Hepatocyte (in vitro differentiated cells): ENCODE measurements around the gene CPVL.

Experiments used
- EZH2phosphoT487 ChIP-seq: fragments of 200-600 bp; sonication (generic); IDR thresholded peaks from one replicate; pipeline ENCODE4 v1.6.1; 2018; ENCODE audit warnings: antibody characterized with exemption, mild to moderate bottlenecking, low read depth, moderate library complexity; ENCODE audit not compliant: unreplicated experiment, severe bottlenecking
- TF ChIP-seq, protein P1 (sequence below): fragments of 200-600 bp; sonication (generic); IDR thresholded peaks from 2 replicates; pipeline ENCODE4 v1.5.1; 2016; ENCODE audit warnings: antibody characterized with exemption, mild to moderate bottlenecking; ENCODE audit not compliant: poor library complexity

DNA sequence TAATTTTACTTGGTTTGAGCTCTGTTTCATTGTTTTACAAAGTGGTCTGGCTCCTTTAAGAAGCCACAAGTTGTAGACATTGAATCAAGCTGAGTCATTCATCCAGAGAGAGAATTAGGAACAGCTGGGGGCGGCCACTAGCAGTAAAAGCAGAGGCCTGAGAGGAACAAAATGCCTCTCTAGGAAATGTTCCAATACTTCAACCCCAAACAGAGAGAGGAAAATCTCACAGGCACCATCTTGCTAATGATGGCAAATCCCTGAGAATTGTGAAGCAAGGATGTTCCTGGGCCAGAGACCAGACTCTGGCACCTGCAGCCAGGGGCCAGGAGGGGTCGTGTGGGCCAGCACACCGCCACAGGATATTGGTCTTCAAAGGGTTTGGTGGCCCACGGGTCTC is 161.7 kb downstream of the CPVL start:
- TF ChIP-seq, protein P1, sequence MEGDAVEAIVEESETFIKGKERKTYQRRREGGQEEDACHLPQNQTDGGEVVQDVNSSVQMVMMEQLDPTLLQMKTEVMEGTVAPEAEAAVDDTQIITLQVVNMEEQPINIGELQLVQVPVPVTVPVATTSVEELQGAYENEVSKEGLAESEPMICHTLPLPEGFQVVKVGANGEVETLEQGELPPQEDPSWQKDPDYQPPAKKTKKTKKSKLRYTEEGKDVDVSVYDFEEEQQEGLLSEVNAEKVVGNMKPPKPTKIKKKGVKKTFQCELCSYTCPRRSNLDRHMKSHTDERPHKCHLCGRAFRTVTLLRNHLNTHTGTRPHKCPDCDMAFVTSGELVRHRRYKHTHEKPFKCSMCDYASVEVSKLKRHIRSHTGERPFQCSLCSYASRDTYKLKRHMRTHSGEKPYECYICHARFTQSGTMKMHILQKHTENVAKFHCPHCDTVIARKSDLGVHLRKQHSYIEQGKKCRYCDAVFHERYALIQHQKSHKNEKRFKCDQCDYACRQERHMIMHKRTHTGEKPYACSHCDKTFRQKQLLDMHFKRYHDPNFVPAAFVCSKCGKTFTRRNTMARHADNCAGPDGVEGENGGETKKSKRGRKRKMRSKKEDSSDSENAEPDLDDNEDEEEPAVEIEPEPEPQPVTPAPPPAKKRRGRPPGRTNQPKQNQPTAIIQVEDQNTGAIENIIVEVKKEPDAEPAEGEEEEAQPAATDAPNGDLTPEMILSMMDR, result no peak
- TF ChIP-seq EZH2phosphoT487, result no peak
